Measurements from ENCODE around the gene APOC3. TPM values are rescaled to one million over a fixed set of nuclear protein-coding genes. Genes with fewer than 3 reads are reported as not detected.

Gene APOC3
- total RNA-seq, 2 experiments from 2014 or later = not detected

- H3K27ac Mint-ChIP-seq = no peak overlapping the region
- CTCF ChIA-PET = interaction anchor here (1.0 kb wide), 1 partner anchor 24 kb away, joined by 4 read pairs; no protein-coding TSS in a partner anchor
These were observed 18.5 kb upstream of the APOC3 start for GRCh38 chr11:116811194-116811593.

GRCh38 chr11:116812109-116812508 is 17.6 kb upstream of the APOC3 start:
- no peaks in the 10 kb centered on the region for H3K36me3 Mint-ChIP-seq
- ATAC-seq = no peak
- CTCF ChIA-PET = interaction anchor here (1.0 to 2.1 kb wide), 3 partner anchors 11 to 24 kb away, joined by 3 to 8 read pairs (median 5); partner anchors contain the start of gene APOA4

More at GRCh38 chr11:116811194-116811593, 18.5 kb upstream of the APOC3 start:
- no peaks in the 10 kb centered on the region for H3K9me3 Mint-ChIP-seq (ENCODE audit: low read depth)
- DNase-seq = no peak
- H3K4me1 Mint-ChIP-seq = no peaks in the 10 kb centered on the region
- ATAC-seq = no peak
- H3K4me3 Mint-ChIP-seq = no peak overlapping the region
- H3K27me3 Mint-ChIP-seq = no peaks in the 10 kb centered on the region
- no peaks in the 10 kb centered on the region for H3K36me3 Mint-ChIP-seq

GRCh38 chr11:116813170-116813569 is 16.5 kb upstream of the APOC3 start:
- no peak for ATAC-seq
- Mint-ChIP-seq H3K27ac (no peak overlapping the region), H3K36me3 (no peaks in the 10 kb centered on the region), H3K27me3 (no peaks in the 10 kb centered on the region), H3K9me3 (ENCODE audit: low read depth) (no peaks in the 10 kb centered on the region), H3K4me1 (no peaks in the 10 kb centered on the region), H3K4me3 (no peak overlapping the region)
- DNase-seq = no peak
- CTCF ChIA-PET = interaction anchor here (0.7 to 2.1 kb wide), 7 partner anchors 8 to 23 kb away, joined by 3 to 10 read pairs (median 3); partner anchors contain the start of genes APOA4 and APOA5

More at GRCh38 chr11:116812109-116812508, 17.6 kb upstream of the APOC3 start:
- Mint-ChIP-seq H3K27me3 (no peaks in the 10 kb centered on the region), H3K4me1 (no peaks in the 10 kb centered on the region), H3K27ac (no peak overlapping the region), H3K9me3 (ENCODE audit: low read depth) (no peaks in the 10 kb centered on the region), H3K4me3 (no peak overlapping the region)
- no peak for DNase-seq

GRCh38 chr11:116813781-116814471 is 15.8 kb upstream of the APOC3 start:
- ATAC-seq = no peak
- no peaks in the 10 kb centered on the region for H3K36me3 Mint-ChIP-seq
- no peaks in the 10 kb centered on the region for H3K27me3 Mint-ChIP-seq
- H3K4me3 Mint-ChIP-seq = no peak overlapping the region
- H3K4me1 Mint-ChIP-seq = no peaks in the 10 kb centered on the region
- peak; percentile 36 for DNase-seq
- H3K9me3 Mint-ChIP-seq (ENCODE audit: low read depth) = no peaks in the 10 kb centered on the region
- no peak overlapping the region for H3K27ac Mint-ChIP-seq
- CTCF ChIA-PET = interaction anchor here (1.0 to 2.1 kb wide), 5 partner anchors 9 to 23 kb away, joined by 3 to 10 read pairs (median 5); partner anchors contain the start of gene APOA5

GRCh38 chr11:116814502-116814901 is 15.2 kb upstream of the APOC3 start:
- Mint-ChIP-seq H3K27ac (no peak overlapping the region), H3K9me3 (ENCODE audit: low read depth) (no peaks in the 10 kb centered on the region), H3K4me3 (no peak overlapping the region), H3K4me1 (no peaks in the 10 kb centered on the region), H3K36me3 (no peaks in the 10 kb centered on the region), H3K27me3 (no peaks in the 10 kb centered on the region)
- DNase-seq (no peak), ATAC-seq (no peak)
- CTCF ChIA-PET = no interaction called here

- no peaks in the 10 kb centered on the region for H3K4me1 Mint-ChIP-seq
- no peak overlapping the region for H3K27ac Mint-ChIP-seq
- ATAC-seq (no peak), DNase-seq (no peak)
- CTCF ChIA-PET = no interaction called here
- H3K27me3 Mint-ChIP-seq = no peaks in the 10 kb centered on the region
- no peak overlapping the region for H3K4me3 Mint-ChIP-seq
- no peaks in the 10 kb centered on the region for H3K36me3 Mint-ChIP-seq
- no peaks in the 10 kb centered on the region for H3K9me3 Mint-ChIP-seq (ENCODE audit: low read depth)
These were observed 10.7 kb upstream of the APOC3 start for GRCh38 chr11:116819049-116819448.

GRCh38 chr11:116821050-116821918 is 8.4 kb upstream of the APOC3 start:
- Mint-ChIP-seq H3K4me3 (no peak overlapping the region), H3K27me3 (no peaks in the 10 kb centered on the region), H3K27ac (no peak overlapping the region), H3K9me3 (ENCODE audit: low read depth) (no peaks in the 10 kb centered on the region), H3K36me3 (no peaks in the 10 kb centered on the region), H3K4me1 (no peaks in the 10 kb centered on the region)
- DNase-seq = no peak
- CTCF ChIA-PET = interaction anchor here (1.1 to 3.4 kb wide), 3 partner anchors 12 to 88 kb away, joined by 3 to 11 read pairs (median 5); partner anchors contain the start of gene APOA5
- ATAC-seq = no peak

GRCh38 chr11:116822575-116822974 is 7.1 kb upstream of the APOC3 start:
- CTCF ChIA-PET = interaction anchor here (1.3 to 3.4 kb wide), 3 partner anchors 10 to 90 kb away, joined by 3 to 11 read pairs (median 5); partner anchors contain the start of gene APOA5
- Mint-ChIP-seq H3K4me3 (no peak overlapping the region), H3K27ac (no peak overlapping the region), H3K9me3 (ENCODE audit: low read depth) (no peaks in the 10 kb centered on the region), H3K27me3 (no peaks in the 10 kb centered on the region), H3K36me3 (no peaks in the 10 kb centered on the region), H3K4me1 (no peaks in the 10 kb centered on the region)
- DNase-seq (no peak), ATAC-seq (no peak)

GRCh38 chr11:116823031-116823843 is 6.5 kb upstream of the APOC3 start, which contains the start of gene APOA4:
Gene APOA4 (minus strand): TSS chr11:116823304. CDS start chr11:116823191, 113 bp downstream.
- ATAC-seq (no peak), DNase-seq (no peak)
- Mint-ChIP-seq H3K36me3 (no peaks in the 10 kb centered on the region), H3K4me1 (no peaks in the 10 kb centered on the region), H3K27me3 (no peaks in the 10 kb centered on the region), H3K27ac (no peak within 1 kb of the TSS), H3K4me3 (no peak within 1 kb of the TSS), H3K9me3 (ENCODE audit: low read depth) (no peaks in the 10 kb centered on the region)
- CTCF ChIA-PET = interaction anchor here (0.5 to 3.4 kb wide), 3 partner anchors 11 to 451 kb away, joined by 3 to 11 read pairs (median 3); partner anchors contain the start of gene APOA5

GRCh38 chr11:116825434-116825833 is 4.3 kb upstream of the APOC3 start:
- no peak overlapping the region for H3K27ac Mint-ChIP-seq
- H3K4me1 Mint-ChIP-seq = no peaks in the 10 kb centered on the region
- ATAC-seq = no peak
- CTCF ChIA-PET = no interaction called here
- H3K27me3 Mint-ChIP-seq = no peaks in the 10 kb centered on the region
- H3K4me3 Mint-ChIP-seq = no peak overlapping the region
- no peaks in the 10 kb centered on the region for H3K9me3 Mint-ChIP-seq (ENCODE audit: low read depth)
- no peak for DNase-seq
- H3K36me3 Mint-ChIP-seq = no peaks in the 10 kb centered on the region

- H3K27me3 Mint-ChIP-seq = no peaks in the 10 kb centered on the region
- no peaks in the 10 kb centered on the region for H3K36me3 Mint-ChIP-seq
- CTCF ChIA-PET = interaction anchor here (1.2 kb wide), 1 partner anchor 52 kb away, joined by 3 read pairs; no protein-coding TSS in a partner anchor
- DNase-seq = no peak
- H3K4me3 Mint-ChIP-seq = no peak overlapping the region
- no peak overlapping the region for H3K27ac Mint-ChIP-seq
- no peaks in the 10 kb centered on the region for H3K9me3 Mint-ChIP-seq (ENCODE audit: low read depth)
- ATAC-seq = no peak
- no peaks in the 10 kb centered on the region for H3K4me1 Mint-ChIP-seq
These were observed 3.6 kb upstream of the APOC3 start for GRCh38 chr11:116825854-116826750.
